Spleen (tissue), 7 donors: ENCODE results near the gene DUSP8.

Source experiments
- POLR2A ChIP-seq, 3 donors: fragments of 450-650 bp; IDR thresholded peaks; one replicate each; pipeline ENCODE4 v1.5.1; 2017; ENCODE audit warnings: antibody characterized with exemption in 3 of 3, mild to moderate bottlenecking in 1 of 3
- POLR2AphosphoS5 ChIP-seq, 3 donors: sonication (generic); formaldehyde crosslinking; IDR thresholded peaks; one replicate each; pipeline ENCODE4 v1.5.1; 2017; ENCODE audit warnings: antibody characterized with exemption in 3 of 3
- TF ChIP-seq, protein P1 (sequence below), 11 experiments: fragments of 200-600 bp in 7 of 11; fragments of 450-650 bp in 4 of 11; sonication (generic) in 4 of 11; IDR thresholded peaks in 8 of 11; conservative IDR thresholded peaks in 3 of 11; 1 replicate in 7 of 11; 2 replicates in 4 of 11; pipeline versions ENCODE4 v1.4.0 to v1.8.0; 2016 to 2021; ENCODE audit warnings: antibody characterized with exemption in 11 of 11, inconsistent platforms in 4 of 11, mild to moderate bottlenecking in 1 of 11
- donor health status: DM: no; HTN: no; CAD: no; lungs with moderate emphysema.
- donor health status: DM: no; HTN: no; CAD: no.
- donor health status: DM: no; HTN: no; CAD: no.

DNA sequence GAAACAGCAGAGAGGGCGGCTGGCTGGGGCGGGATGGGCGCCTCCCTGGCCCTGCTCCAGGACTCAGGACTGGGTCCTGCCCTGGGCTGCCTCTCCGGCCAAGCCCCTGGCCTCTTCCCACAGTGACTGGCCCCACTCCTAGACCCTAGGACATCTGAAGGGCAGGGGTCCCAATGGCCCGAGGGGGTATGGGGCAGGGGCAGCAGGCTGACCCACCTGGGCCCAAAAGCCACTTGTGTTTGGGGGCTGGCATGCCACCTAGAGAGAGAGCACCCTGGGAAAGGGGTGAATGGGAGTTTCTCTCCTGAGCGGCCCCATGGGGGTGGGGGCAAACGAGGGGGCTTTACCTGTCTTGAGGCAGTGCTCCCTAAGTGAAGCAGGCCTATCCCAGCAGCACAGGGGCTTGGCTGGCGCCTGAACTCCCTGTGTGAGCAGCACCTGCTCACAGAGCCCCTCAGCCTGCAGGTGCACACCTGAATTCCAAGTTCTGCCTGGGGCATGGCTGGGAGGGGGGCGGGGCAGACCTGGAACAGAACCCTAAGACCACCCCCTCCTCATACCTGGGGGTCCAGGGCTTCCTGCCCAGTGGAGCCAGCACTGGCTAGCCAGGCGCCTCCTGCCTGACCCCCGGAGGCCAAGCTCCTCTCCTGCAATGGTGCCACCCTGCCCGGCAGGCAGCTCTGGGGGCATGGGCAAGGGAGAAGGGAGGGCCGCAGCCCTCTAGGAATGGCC lies 16.9 kb downstream of the DUSP8 start:
- TF ChIP-seq, protein P1, sequence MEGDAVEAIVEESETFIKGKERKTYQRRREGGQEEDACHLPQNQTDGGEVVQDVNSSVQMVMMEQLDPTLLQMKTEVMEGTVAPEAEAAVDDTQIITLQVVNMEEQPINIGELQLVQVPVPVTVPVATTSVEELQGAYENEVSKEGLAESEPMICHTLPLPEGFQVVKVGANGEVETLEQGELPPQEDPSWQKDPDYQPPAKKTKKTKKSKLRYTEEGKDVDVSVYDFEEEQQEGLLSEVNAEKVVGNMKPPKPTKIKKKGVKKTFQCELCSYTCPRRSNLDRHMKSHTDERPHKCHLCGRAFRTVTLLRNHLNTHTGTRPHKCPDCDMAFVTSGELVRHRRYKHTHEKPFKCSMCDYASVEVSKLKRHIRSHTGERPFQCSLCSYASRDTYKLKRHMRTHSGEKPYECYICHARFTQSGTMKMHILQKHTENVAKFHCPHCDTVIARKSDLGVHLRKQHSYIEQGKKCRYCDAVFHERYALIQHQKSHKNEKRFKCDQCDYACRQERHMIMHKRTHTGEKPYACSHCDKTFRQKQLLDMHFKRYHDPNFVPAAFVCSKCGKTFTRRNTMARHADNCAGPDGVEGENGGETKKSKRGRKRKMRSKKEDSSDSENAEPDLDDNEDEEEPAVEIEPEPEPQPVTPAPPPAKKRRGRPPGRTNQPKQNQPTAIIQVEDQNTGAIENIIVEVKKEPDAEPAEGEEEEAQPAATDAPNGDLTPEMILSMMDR (IDR thresholded peaks at IDR 0.05 in 8 of 11, conservative IDR thresholded peaks at IDR 0.05 in 3 of 11), result no peak
- TF ChIP-seq POLR2A (IDR thresholded peaks at IDR 0.05) (no peak), POLR2AphosphoS5 (IDR thresholded peaks at IDR 0.05) (no peak)
